Measurements from ENCODE around the gene COG5. TPM values are rescaled to one million over a fixed set of nuclear protein-coding genes. Genes with fewer than 3 reads are reported as not detected.

COG5 gene
- total and polyA plus RNA-seq, 4 donors = 4.1 to 27.1 (median 8.4) TPM

DNA sequence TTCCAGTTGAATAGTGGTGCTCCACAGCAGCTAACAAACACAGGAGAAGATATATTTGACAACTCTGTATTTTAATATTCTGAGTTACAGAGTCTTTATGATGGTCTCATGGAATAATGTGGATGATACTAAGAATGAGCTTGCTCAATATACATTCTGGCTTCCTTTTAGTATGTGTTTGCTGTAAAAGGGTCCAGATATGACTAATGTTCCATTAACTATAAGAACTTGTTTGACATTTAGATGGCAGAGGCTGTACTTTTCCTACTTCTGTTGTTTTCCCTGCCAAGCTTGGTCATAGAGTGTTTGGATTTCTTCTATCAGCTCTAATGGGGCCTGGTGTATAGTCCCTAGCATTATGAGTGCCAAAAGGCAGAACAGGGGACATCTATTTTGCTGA lies 155.4 kb downstream of the COG5 start:
- H3K36me3 ChIP-seq (ENCODE audit: control insufficient read depth in 4 of 4, insufficient read depth in 3 of 4, low read depth in 1 of 4, low read length in 3 of 4) = no peaks in the 10 kb centered on the region
- H3K9ac ChIP-seq (ENCODE audit: low read depth in 1 of 2, low read length in 2 of 2) = no peak overlapping the region
- H3K4me3 ChIP-seq (ENCODE audit: low read depth in 1 of 3, low read length in 3 of 3) = no peak overlapping the region
- H3K9me3 ChIP-seq (ENCODE audit: control insufficient read depth in 4 of 4, low read length in 3 of 4) = no peaks in the 10 kb centered on the region
- H3K27ac ChIP-seq (ENCODE audit: low read depth in 1 of 2, low read length in 2 of 2) = no peak overlapping the region
- no peak for DNase-seq (ENCODE audit: low spot score)
- H3K4me1 ChIP-seq (ENCODE audit: control insufficient read depth in 4 of 4, insufficient read depth in 4 of 4, low read length in 3 of 4) = no peaks in the 10 kb centered on the region
- no peaks in the 10 kb centered on the region for H3K27me3 ChIP-seq (ENCODE audit: control insufficient read depth in 4 of 4, insufficient read depth in 4 of 4, low read length in 3 of 4)
- no peak for TF ChIP-seq NR2F2 (IDR thresholded peaks at IDR 0.05)
- no peak for TF ChIP-seq RAD21 (IDR thresholded peaks at IDR 0.05)
- TF ChIP-seq, protein P1, sequence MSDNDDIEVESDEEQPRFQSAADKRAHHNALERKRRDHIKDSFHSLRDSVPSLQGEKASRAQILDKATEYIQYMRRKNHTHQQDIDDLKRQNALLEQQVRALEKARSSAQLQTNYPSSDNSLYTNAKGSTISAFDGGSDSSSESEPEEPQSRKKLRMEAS (IDR thresholded peaks at IDR 0.05) = no peak
- TF ChIP-seq FOXA2 (IDR thresholded peaks at IDR 0.05) = no peak
- TF ChIP-seq, protein P2, sequence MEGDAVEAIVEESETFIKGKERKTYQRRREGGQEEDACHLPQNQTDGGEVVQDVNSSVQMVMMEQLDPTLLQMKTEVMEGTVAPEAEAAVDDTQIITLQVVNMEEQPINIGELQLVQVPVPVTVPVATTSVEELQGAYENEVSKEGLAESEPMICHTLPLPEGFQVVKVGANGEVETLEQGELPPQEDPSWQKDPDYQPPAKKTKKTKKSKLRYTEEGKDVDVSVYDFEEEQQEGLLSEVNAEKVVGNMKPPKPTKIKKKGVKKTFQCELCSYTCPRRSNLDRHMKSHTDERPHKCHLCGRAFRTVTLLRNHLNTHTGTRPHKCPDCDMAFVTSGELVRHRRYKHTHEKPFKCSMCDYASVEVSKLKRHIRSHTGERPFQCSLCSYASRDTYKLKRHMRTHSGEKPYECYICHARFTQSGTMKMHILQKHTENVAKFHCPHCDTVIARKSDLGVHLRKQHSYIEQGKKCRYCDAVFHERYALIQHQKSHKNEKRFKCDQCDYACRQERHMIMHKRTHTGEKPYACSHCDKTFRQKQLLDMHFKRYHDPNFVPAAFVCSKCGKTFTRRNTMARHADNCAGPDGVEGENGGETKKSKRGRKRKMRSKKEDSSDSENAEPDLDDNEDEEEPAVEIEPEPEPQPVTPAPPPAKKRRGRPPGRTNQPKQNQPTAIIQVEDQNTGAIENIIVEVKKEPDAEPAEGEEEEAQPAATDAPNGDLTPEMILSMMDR (IDR thresholded peaks at IDR 0.05; ENCODE audit: low read depth, low read length, missing input control) = no peak
- TF ChIP-seq, protein P3, sequence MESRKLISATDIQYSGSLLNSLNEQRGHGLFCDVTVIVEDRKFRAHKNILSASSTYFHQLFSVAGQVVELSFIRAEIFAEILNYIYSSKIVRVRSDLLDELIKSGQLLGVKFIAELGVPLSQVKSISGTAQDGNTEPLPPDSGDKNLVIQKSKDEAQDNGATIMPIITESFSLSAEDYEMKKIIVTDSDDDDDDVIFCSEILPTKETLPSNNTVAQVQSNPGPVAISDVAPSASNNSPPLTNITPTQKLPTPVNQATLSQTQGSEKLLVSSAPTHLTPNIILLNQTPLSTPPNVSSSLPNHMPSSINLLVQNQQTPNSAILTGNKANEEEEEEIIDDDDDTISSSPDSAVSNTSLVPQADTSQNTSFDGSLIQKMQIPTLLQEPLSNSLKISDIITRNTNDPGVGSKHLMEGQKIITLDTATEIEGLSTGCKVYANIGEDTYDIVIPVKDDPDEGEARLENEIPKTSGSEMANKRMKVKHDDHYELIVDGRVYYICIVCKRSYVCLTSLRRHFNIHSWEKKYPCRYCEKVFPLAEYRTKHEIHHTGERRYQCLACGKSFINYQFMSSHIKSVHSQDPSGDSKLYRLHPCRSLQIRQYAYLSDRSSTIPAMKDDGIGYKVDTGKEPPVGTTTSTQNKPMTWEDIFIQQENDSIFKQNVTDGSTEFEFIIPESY (IDR thresholded peaks at IDR 0.05) = no peak
- TF ChIP-seq, protein P4, sequence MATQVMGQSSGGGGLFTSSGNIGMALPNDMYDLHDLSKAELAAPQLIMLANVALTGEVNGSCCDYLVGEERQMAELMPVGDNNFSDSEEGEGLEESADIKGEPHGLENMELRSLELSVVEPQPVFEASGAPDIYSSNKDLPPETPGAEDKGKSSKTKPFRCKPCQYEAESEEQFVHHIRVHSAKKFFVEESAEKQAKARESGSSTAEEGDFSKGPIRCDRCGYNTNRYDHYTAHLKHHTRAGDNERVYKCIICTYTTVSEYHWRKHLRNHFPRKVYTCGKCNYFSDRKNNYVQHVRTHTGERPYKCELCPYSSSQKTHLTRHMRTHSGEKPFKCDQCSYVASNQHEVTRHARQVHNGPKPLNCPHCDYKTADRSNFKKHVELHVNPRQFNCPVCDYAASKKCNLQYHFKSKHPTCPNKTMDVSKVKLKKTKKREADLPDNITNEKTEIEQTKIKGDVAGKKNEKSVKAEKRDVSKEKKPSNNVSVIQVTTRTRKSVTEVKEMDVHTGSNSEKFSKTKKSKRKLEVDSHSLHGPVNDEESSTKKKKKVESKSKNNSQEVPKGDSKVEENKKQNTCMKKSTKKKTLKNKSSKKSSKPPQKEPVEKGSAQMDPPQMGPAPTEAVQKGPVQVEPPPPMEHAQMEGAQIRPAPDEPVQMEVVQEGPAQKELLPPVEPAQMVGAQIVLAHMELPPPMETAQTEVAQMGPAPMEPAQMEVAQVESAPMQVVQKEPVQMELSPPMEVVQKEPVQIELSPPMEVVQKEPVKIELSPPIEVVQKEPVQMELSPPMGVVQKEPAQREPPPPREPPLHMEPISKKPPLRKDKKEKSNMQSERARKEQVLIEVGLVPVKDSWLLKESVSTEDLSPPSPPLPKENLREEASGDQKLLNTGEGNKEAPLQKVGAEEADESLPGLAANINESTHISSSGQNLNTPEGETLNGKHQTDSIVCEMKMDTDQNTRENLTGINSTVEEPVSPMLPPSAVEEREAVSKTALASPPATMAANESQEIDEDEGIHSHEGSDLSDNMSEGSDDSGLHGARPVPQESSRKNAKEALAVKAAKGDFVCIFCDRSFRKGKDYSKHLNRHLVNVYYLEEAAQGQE (IDR thresholded peaks at IDR 0.05) = no peak

DNA sequence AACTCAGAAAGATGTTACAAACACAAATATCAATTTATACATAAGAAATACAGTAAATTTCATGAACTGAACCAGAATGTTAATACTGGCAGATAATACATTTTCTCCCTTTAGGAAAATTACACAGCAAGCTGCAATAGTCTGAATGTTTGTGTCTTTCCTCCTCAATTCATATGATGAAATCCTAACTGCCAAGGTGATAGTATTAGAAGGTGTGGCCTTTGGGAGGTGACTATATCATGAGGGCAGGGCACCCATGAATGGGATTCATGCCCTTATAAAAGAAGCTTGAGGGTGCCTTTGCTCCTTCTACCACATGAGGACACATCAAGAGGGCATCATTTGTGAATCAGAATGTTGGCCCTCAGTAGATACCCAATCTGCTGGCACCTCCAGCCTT lies 158.2 kb downstream of the COG5 start:
- H3K27me3 ChIP-seq (ENCODE audit: control insufficient read depth in 4 of 4, insufficient read depth in 4 of 4, low read length in 3 of 4) = no peaks in the 10 kb centered on the region
- no peak for DNase-seq (ENCODE audit: low spot score)
- H3K4me3 ChIP-seq (ENCODE audit: low read depth in 1 of 3, low read length in 3 of 3) = no peak overlapping the region
- TF ChIP-seq TAF1 (conservative IDR thresholded peaks at IDR 0.05) (no peak), RAD21 (IDR thresholded peaks at IDR 0.05) (no peak), HNF4A (conservative IDR thresholded peaks at IDR 0.05) (no peak), SP1 (IDR thresholded peaks at IDR 0.05) (no peak), YY1 (IDR thresholded peaks at IDR 0.05) (no peak), NR2F2 (IDR thresholded peaks at IDR 0.05) (no peak), JUND (IDR thresholded peaks at IDR 0.05) (no peak), HNF4G (IDR thresholded peaks at IDR 0.05) (no peak), RXRA (IDR thresholded peaks at IDR 0.05) (no peak), FOXA2 (IDR thresholded peaks at IDR 0.05) (no peak), EGR1 (IDR thresholded peaks at IDR 0.05; ENCODE audit: low read depth in 2 of 2) (no peak)
- TF ChIP-seq, protein P2 (IDR thresholded peaks at IDR 0.05; ENCODE audit: low read depth, low read length, missing input control) = no peak
- TF ChIP-seq, protein P4 (IDR thresholded peaks at IDR 0.05) = no peak
- TF ChIP-seq, protein P5, sequence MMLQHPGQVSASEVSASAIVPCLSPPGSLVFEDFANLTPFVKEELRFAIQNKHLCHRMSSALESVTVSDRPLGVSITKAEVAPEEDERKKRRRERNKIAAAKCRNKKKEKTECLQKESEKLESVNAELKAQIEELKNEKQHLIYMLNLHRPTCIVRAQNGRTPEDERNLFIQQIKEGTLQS (IDR thresholded peaks at IDR 0.05) = no peak
- TF ChIP-seq, protein P3 (IDR thresholded peaks at IDR 0.05) = no peak

More for the DNA sequence above, 158.2 kb downstream of the COG5 start:
- peaks cover 0 to 2% (median 0%) of the 10 kb centered on the region in 4 donors for H3K36me3 ChIP-seq (ENCODE audit: control insufficient read depth in 4 of 4, insufficient read depth in 3 of 4, low read depth in 1 of 4, low read length in 3 of 4)
- H3K9ac ChIP-seq (ENCODE audit: low read depth in 1 of 2, low read length in 2 of 2) = no peak overlapping the region
- no peak overlapping the region for H3K27ac ChIP-seq (ENCODE audit: low read depth in 1 of 2, low read length in 2 of 2)
- peaks cover 0 to 1% (median 0%) of the 10 kb centered on the region in 4 donors for H3K4me1 ChIP-seq (ENCODE audit: control insufficient read depth in 4 of 4, insufficient read depth in 4 of 4, low read length in 3 of 4)
- no peaks in the 10 kb centered on the region for H3K9me3 ChIP-seq (ENCODE audit: control insufficient read depth in 4 of 4, low read length in 3 of 4)
